ENCODE results near the gene AFF3. TPM values are rescaled to one million over a fixed set of nuclear protein-coding genes. Genes with fewer than 3 reads are reported as not detected.

Gene AFF3
- total and polyA plus RNA-seq, 4 experiments from 2014 or later: 0.63 to 4.6 (median 3.6) TPM

DNA sequence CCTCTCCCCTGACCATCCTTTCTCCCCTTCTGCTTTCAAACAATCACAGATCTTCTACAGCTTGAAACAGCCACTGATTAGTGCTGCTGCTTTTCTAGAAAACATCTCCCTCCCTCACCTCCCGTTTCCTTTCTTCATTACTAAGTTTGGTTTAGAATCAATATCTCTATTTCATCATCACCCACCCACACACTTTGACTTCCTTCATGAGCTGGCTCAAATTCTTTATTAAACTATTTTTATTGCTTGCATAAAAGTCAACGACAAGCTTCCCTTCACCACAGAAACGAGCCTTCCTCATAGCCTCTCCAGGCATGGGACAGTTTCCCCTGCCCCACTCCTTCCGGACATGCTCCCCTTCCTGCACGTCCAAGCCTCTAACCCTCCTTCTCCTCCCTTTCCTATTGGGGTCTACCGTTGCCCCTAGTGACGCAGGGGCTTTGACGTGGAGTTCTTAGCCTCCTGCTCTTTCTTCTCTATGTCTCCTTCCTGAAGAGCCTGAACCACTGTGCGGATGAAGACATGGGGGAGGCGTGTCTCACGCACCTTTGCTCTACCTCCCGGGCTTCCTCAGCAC is 172.0 kb downstream of the AFF3 start:
- ChIA-PET POLR2A (ENCODE audit: partially characterized antibody) (no interaction called here), CTCF (ENCODE audit: partially characterized antibody) (no interaction called here)
- Mint-ChIP-seq H3K27me3 (peaks cover 0 to 4% of the 10 kb centered on the region in 2 donors), H3K27ac (no peak overlapping the region), H3K4me1 (no peaks in the 10 kb centered on the region), H3K9me3 (peaks cover 0 to 3% (median 0%) of the 10 kb centered on the region in 8 donors), H3K36me3 (no peaks in the 10 kb centered on the region), H3K4me3 (no peak overlapping the region)
- DNase-seq: no peak
- intact Hi-C loops (cut with micrococcal nuclease): no loop called here
- Histone ChIP-seq H3K27me3 (ENCODE audit: insufficient read depth, low read length) (no peaks in the 10 kb centered on the region), H3K4me3 (ENCODE audit: low read length in 2 of 2) (no peak overlapping the region), H3K9me3 (ENCODE audit: control insufficient read depth in 1 of 2, low read length in 2 of 2) (no peaks in the 10 kb centered on the region), H3K27ac (ENCODE audit: low read depth, low read length) (no peak overlapping the region), H3K4me1 (ENCODE audit: insufficient read depth, low read length) (no peaks in the 10 kb centered on the region), H3K36me3 (ENCODE audit: insufficient read depth, low read length) (no peaks in the 10 kb centered on the region)

DNA sequence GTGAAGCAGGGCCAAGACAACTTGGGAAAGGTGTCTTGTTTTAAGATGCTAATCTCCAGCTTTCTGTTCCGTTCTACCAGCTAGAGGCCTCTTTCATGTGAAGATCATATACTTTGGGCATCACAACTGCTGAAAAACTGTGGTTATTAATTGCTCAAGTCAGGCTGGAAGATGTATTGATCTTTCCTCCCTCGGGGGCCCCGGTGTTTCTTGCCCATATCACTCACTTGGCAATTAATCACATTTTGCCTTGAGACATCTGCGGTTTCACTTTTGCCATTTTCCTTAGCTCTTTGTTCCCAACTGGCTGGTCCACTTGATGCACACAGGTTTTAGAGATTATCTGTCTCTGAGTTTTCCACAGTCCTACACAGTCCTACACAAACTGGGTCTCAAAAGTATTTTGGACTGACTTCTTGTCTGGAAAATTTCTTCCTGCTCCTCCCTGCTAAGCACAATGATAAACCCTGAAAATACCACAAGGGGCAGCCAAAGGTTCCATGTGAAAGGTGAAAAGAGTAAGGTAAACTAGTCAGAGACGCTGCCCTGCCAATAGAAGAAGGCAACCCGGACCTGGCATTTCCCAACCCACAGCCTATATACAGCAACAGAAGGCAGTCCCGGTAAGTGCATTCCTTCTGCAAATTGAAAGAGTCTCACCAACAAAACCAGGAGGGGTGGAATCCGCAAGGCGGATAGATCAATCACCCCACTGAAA is 181.0 kb downstream of the AFF3 start:
- no peaks in the 10 kb centered on the region for H3K36me3 ChIP-seq (ENCODE audit: insufficient read depth, low read length)
- H3K4me3 Mint-ChIP-seq: no peak overlapping the region
- intact Hi-C loops (cut with micrococcal nuclease): no loop called here
- ChIA-PET POLR2A (ENCODE audit: partially characterized antibody) (no interaction called here), CTCF (ENCODE audit: partially characterized antibody) (no interaction called here)
- peaks cover 0 to 2% (median 0%) of the 10 kb centered on the region in 4 donors for H3K4me1 Mint-ChIP-seq
- no peaks in the 10 kb centered on the region for H3K4me1 ChIP-seq (ENCODE audit: insufficient read depth, low read length)
- H3K27ac Mint-ChIP-seq: no peak overlapping the region
- H3K27me3 ChIP-seq (ENCODE audit: insufficient read depth, low read length): no peaks in the 10 kb centered on the region
- H3K27me3 Mint-ChIP-seq: no peaks in the 10 kb centered on the region
- DNase-seq: no peak
- no peak overlapping the region for H3K4me3 ChIP-seq (ENCODE audit: low read length in 2 of 2)
- no peak overlapping the region for H3K27ac ChIP-seq (ENCODE audit: low read depth, low read length)
- H3K9me3 Mint-ChIP-seq: no peaks in the 10 kb centered on the region
- no peaks in the 10 kb centered on the region for H3K9me3 ChIP-seq (ENCODE audit: control insufficient read depth in 1 of 2, low read length in 2 of 2)
- no peaks in the 10 kb centered on the region for H3K36me3 Mint-ChIP-seq

DNA sequence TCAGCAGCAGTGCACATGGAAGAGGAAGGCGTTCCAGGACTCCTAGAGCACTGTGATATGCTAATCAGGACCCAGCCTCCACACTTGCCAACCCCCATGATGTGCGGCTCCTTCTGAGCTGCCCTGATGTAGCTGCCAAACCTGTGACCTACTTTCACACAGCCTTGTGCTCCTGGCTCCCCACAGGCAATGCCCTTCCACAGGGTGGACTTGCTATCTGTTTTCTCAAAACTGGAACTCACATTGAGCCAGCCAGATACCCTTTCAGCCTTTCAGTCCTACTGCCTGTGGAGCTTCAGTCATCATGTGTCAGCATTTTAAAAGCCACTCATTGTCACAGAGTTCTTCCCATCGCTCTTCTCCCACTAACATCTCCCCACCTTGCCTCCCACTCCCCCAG is 181.6 kb downstream of the AFF3 start:
- CTCF ChIA-PET (ENCODE audit: partially characterized antibody): no interaction called here
- no peaks in the 10 kb centered on the region for H3K27me3 Mint-ChIP-seq

GRCh38 chr2:99960291-99960690 is 182.1 kb downstream of the AFF3 start:
- ChIA-PET POLR2A (ENCODE audit: partially characterized antibody) (no interaction called here), CTCF (ENCODE audit: partially characterized antibody) (no interaction called here)
- no peak overlapping the region for H3K27ac ChIP-seq (ENCODE audit: low read depth, low read length)
- intact Hi-C loops (cut with micrococcal nuclease): no loop called here
- no peak overlapping the region for H3K4me3 Mint-ChIP-seq
- no peaks in the 10 kb centered on the region for H3K9me3 Mint-ChIP-seq
- H3K9me3 ChIP-seq (ENCODE audit: control insufficient read depth in 1 of 2, low read length in 2 of 2): no peaks in the 10 kb centered on the region
- H3K36me3 ChIP-seq (ENCODE audit: insufficient read depth, low read length): no peaks in the 10 kb centered on the region
- H3K27ac Mint-ChIP-seq: no peak overlapping the region
- no peaks in the 10 kb centered on the region for H3K4me1 ChIP-seq (ENCODE audit: insufficient read depth, low read length)
- peaks cover 0 to 2% (median 0%) of the 10 kb centered on the region in 4 donors for H3K4me1 Mint-ChIP-seq
- H3K36me3 Mint-ChIP-seq: no peaks in the 10 kb centered on the region
- no peaks in the 10 kb centered on the region for H3K27me3 ChIP-seq (ENCODE audit: insufficient read depth, low read length)
- H3K4me3 ChIP-seq (ENCODE audit: low read length in 2 of 2): no peak overlapping the region
- no peak for DNase-seq
- no peaks in the 10 kb centered on the region for H3K27me3 Mint-ChIP-seq

More for the DNA sequence above, 181.6 kb downstream of the AFF3 start:
- Mint-ChIP-seq H3K4me3 (no peak overlapping the region), H3K9me3 (no peaks in the 10 kb centered on the region), H3K4me1 (peaks cover 0 to 2% (median 0%) of the 10 kb centered on the region in 4 donors), H3K27ac (no peak overlapping the region), H3K36me3 (no peaks in the 10 kb centered on the region)
- Histone ChIP-seq H3K4me3 (ENCODE audit: low read length in 2 of 2) (no peak overlapping the region), H3K4me1 (ENCODE audit: insufficient read depth, low read length) (no peaks in the 10 kb centered on the region), H3K27me3 (ENCODE audit: insufficient read depth, low read length) (no peaks in the 10 kb centered on the region), H3K9me3 (ENCODE audit: control insufficient read depth in 1 of 2, low read length in 2 of 2) (no peaks in the 10 kb centered on the region), H3K36me3 (ENCODE audit: insufficient read depth, low read length) (no peaks in the 10 kb centered on the region), H3K27ac (ENCODE audit: low read depth, low read length) (no peak overlapping the region)
- intact Hi-C loops (cut with micrococcal nuclease): no loop called here
- POLR2A ChIA-PET (ENCODE audit: partially characterized antibody): no interaction called here
- no peak for DNase-seq

DNA sequence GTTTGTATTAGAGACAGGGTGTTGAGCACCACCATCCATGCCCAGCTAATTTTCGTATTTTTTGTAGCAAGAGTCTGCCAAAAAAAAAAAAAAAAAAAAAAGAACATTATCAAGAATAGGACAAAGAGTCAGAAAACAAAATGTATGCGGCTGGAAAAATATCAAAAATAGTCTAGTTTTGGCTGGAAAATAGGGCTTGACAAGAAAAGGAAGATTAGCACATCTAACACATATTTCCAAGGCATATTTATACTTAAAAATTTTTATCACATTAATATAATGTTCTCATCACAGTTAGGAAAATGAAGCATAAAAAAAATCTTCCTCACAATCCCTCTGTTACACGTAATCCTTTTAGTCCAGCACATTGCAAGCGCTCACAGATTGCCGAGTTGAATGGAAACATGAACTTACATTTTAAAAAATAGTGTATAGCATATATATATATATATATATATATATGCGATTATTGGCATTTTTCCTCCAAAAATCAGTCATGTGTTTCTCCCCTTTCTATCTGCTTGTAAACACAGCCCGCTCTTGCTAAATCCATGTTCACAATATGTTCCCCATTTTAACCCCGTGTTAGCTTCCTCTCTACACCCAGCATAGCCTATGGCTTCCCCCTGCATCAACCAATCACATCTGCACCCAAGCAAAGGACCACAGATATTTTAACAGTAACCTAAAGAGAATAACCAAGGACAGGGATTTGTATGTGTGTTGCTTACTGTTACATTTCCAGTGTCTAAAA is 183.0 kb downstream of the AFF3 start:
- Histone ChIP-seq H3K36me3 (ENCODE audit: insufficient read depth, low read length) (no peaks in the 10 kb centered on the region), H3K9me3 (ENCODE audit: control insufficient read depth in 1 of 2, low read length in 2 of 2) (no peaks in the 10 kb centered on the region), H3K27me3 (ENCODE audit: insufficient read depth, low read length) (no peaks in the 10 kb centered on the region), H3K27ac (ENCODE audit: low read depth, low read length) (no peak overlapping the region), H3K4me1 (ENCODE audit: insufficient read depth, low read length) (no peaks in the 10 kb centered on the region), H3K4me3 (ENCODE audit: low read length in 2 of 2) (no peak overlapping the region)
- CTCF ChIA-PET (ENCODE audit: partially characterized antibody): no interaction called here
- no peaks in the 10 kb centered on the region for H3K9me3 Mint-ChIP-seq
- H3K4me3 Mint-ChIP-seq: no peak overlapping the region
- peaks cover 0 to 2% (median 0%) of the 10 kb centered on the region in 4 donors for H3K4me1 Mint-ChIP-seq
- POLR2A ChIA-PET (ENCODE audit: partially characterized antibody): no interaction called here
- no peaks in the 10 kb centered on the region for H3K27me3 Mint-ChIP-seq
- H3K27ac Mint-ChIP-seq: no peak overlapping the region
- intact Hi-C loops (cut with micrococcal nuclease): no loop called here
- no peaks in the 10 kb centered on the region for H3K36me3 Mint-ChIP-seq
- no peak for DNase-seq

DNA sequence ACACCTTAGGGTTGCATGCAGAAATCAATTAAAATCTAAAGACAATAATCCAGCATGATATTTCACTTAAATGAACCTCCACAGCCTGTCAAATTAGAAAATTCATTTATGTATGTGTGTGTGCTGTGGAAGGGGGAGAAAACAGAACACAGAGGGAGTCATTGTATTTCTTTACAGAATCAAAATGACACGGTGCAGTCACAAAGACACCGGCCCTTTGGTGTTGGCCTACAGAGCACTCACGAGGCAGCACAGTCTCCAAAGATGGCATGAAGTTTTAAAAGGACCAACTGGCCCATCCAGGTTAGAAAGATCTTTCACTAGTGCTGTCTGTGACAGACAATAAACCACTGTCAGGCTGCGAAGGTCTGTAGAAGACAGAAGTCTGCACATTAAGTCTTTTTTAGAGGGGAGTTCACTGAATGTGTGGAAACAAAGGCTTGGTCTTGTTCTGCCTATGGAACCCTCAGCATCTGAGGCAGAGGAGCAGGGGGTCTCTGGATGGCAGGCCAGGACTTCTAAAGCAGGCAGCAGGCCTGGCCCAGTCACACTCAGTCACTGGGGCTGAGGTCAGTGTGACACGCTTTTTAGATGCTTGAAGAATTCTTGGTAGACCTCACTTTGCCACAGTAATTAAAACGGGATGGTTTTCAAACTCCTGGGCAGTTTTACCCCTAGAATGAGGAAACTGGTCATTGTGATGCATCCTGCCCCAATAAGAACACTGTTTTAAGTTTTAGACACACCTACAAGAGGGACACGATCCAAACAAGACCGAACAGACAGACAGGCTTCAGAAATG is 184.9 kb downstream of the AFF3 start:
- Mint-ChIP-seq H3K4me3 (no peak overlapping the region), H3K4me1 (peaks cover 0 to 2% (median 0%) of the 10 kb centered on the region in 4 donors), H3K27ac (no peak overlapping the region), H3K9me3 (no peaks in the 10 kb centered on the region), H3K27me3 (no peaks in the 10 kb centered on the region), H3K36me3 (no peaks in the 10 kb centered on the region)
- ChIA-PET POLR2A (ENCODE audit: partially characterized antibody) (no interaction called here), CTCF (ENCODE audit: partially characterized antibody) (no interaction called here)
- Histone ChIP-seq H3K36me3 (ENCODE audit: insufficient read depth, low read length) (no peaks in the 10 kb centered on the region), H3K27ac (ENCODE audit: low read depth, low read length) (no peak overlapping the region), H3K4me3 (ENCODE audit: low read length in 2 of 2) (no peak overlapping the region), H3K27me3 (ENCODE audit: insufficient read depth, low read length) (no peaks in the 10 kb centered on the region), H3K9me3 (ENCODE audit: control insufficient read depth in 1 of 2, low read length in 2 of 2) (no peaks in the 10 kb centered on the region), H3K4me1 (ENCODE audit: insufficient read depth, low read length) (no peaks in the 10 kb centered on the region)
- DNase-seq: no peak
- intact Hi-C loops (cut with micrococcal nuclease): no loop called here

Data from CD4-positive, alpha-beta memory T cell (primary cell).